HL-60 (cell line): ENCODE measurements around the gene RERE.

ENCODE experiments used
- DNase-seq, 2 experiments: peaks; one replicate each; pipeline ENCODE4 v3.0.0-alpha.2; 2010 to 2020; ENCODE audit warnings: low read depth in 1 of 2, low spot score in 1 of 2
- H3K27ac ChIP-seq: fragments of 250-450 bp; sonication (Bioruptor Pico); replicated peaks from 2 replicates; pipeline ENCODE4 v1.5.1; 2020; ENCODE audit warnings: mild to moderate bottlenecking, moderate library complexity
- H3K27me3 ChIP-seq: fragments of 250-450 bp; sonication (Bioruptor Pico); 2 replicates; pipeline ENCODE4 v1.5.1; 2021; ENCODE audit warnings: mild to moderate bottlenecking, moderate library complexity; ENCODE audit not compliant: insufficient read depth, poor library complexity, severe bottlenecking
- H3K4me3 ChIP-seq: replicated peaks from 2 replicates; pipeline ENCODE4 v1.5.1; 2011; ENCODE audit warnings: mild to moderate bottlenecking, control low read depth, low read length; ENCODE audit not compliant: insufficient read depth
- CTCF ChIP-seq: IDR thresholded peaks from one replicate; pipeline ENCODE4 v1.5.1; 2011; ENCODE audit warnings: low read length, control low read depth, inconsistent platforms; ENCODE audit not compliant: insufficient read depth
- GABPA ChIP-seq: IDR thresholded peaks from 2 replicates; pipeline ENCODE4 v1.6.1; 2012; ENCODE audit warnings: low read depth
- POLR2AphosphoS5 ChIP-seq: IDR thresholded peaks from 2 replicates; pipeline ENCODE4 v1.6.1; 2012; ENCODE audit warnings: low read depth
- SPI1 ChIP-seq: IDR thresholded peaks from 2 replicates; pipeline ENCODE4 v1.6.1; 2012; ENCODE audit warnings: low read depth, mild to moderate bottlenecking, borderline replicate concordance
- TF ChIP-seq, protein P1 (sequence below): IDR thresholded peaks from 2 replicates; pipeline ENCODE4 v1.6.1; 2012; ENCODE audit warnings: low read depth; ENCODE audit not compliant: insufficient replicate concordance

RERE gene

DNA sequence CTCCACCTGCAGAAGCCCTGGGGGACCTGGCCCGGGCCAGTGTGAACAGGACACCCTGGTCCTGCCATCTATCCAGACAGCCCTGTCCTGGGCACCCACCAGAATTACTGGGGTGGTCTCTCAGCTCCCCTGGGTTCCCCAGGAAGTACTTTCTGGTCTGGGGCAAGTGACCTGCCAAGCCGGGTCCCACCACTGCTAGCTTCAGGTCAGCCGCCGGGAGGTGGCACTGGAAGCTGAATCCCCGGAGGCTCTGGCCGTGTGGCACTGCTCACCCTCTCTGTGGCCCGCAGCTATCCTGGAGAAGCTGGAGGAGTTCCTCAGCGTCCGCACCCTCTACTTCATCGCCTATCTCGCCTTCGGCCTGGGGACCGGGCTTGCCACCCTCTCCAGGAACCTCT is 478.2 kb downstream of the RERE start:
- Histone ChIP-seq H3K4me3 (no peak overlapping the region), H3K27me3 (no peaks in the 10 kb centered on the region), H3K27ac (no peak overlapping the region)
- TF ChIP-seq SPI1 (no peak), POLR2AphosphoS5 (no peak), CTCF (no peak), GABPA (no peak)
- TF ChIP-seq, protein P1, sequence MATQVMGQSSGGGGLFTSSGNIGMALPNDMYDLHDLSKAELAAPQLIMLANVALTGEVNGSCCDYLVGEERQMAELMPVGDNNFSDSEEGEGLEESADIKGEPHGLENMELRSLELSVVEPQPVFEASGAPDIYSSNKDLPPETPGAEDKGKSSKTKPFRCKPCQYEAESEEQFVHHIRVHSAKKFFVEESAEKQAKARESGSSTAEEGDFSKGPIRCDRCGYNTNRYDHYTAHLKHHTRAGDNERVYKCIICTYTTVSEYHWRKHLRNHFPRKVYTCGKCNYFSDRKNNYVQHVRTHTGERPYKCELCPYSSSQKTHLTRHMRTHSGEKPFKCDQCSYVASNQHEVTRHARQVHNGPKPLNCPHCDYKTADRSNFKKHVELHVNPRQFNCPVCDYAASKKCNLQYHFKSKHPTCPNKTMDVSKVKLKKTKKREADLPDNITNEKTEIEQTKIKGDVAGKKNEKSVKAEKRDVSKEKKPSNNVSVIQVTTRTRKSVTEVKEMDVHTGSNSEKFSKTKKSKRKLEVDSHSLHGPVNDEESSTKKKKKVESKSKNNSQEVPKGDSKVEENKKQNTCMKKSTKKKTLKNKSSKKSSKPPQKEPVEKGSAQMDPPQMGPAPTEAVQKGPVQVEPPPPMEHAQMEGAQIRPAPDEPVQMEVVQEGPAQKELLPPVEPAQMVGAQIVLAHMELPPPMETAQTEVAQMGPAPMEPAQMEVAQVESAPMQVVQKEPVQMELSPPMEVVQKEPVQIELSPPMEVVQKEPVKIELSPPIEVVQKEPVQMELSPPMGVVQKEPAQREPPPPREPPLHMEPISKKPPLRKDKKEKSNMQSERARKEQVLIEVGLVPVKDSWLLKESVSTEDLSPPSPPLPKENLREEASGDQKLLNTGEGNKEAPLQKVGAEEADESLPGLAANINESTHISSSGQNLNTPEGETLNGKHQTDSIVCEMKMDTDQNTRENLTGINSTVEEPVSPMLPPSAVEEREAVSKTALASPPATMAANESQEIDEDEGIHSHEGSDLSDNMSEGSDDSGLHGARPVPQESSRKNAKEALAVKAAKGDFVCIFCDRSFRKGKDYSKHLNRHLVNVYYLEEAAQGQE: no peak
- DNase-seq: no peak

DNA sequence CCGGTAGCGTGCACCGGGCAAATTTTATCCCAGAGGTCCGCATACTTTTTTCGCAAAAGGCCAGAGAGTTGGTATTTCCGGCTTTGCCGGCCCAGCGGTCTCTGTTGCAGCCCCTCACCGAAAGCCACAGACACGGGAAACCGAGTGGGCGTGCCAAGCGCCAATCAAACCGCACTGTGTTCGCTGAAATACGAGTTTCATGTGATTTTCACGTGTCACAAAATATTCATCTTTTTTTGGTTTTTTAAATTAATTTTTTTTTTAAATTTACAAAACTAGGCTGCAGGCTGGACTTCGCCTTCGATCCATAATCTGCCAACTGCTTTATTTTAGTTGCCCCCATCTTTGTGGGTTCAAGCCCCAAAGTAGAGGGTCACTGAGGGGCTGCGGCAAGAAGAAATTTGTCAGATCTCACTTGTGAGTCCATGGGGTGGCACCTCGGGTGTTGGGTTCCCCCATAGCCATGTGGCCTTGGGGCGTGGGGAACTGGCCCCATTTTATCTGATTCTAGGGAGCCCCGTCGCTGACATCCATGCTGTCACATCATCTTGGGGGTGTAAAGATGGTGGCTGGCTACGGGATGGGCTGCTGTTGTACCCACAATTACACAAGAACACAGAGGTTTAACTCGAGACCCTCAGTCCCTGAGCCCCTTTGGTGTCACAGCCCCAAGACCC is 478.8 kb downstream of the RERE start:
- Histone ChIP-seq H3K27me3 (no peaks in the 10 kb centered on the region), H3K4me3 (no peak overlapping the region), H3K27ac (no peak overlapping the region)
- TF ChIP-seq GABPA: no peak
- TF ChIP-seq CTCF: no peak
- DNase-seq: no peak

- no peak for DNase-seq
- Histone ChIP-seq H3K27ac (no peak overlapping the region), H3K27me3 (no peaks in the 10 kb centered on the region), H3K4me3 (no peak overlapping the region)
- no peak for TF ChIP-seq CTCF
- no peak for TF ChIP-seq SPI1
- TF ChIP-seq POLR2AphosphoS5: no peak
- TF ChIP-seq, protein P1: no peak
- no peak for TF ChIP-seq GABPA
Observed at GRCh38 chr1:8337776-8338525, 479.5 kb downstream of the RERE start.

DNA sequence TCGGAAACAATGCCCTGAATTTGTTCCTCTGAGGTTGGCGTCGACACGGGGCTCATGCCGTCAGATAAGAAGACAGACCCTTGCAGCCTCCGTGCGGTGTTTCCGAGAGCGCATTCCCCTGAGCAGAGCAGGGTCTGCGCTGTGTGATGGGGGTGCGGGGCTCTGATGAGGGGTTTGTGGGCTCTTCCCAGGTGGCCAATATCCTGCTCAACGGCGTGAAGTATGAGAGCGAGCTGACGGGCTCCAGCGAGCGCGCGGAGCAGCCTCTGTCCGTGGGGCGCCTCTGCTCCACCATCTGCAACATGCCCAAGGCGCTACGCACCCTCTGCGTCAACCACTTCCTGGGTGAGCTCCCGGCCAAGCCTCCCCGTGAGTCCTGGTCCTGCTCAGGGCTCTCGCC is 482.2 kb downstream of the RERE start:
- DNase-seq: no peak
- Histone ChIP-seq H3K27me3 (no peaks in the 10 kb centered on the region), H3K4me3 (no peak overlapping the region), H3K27ac (no peak overlapping the region)
- TF ChIP-seq, protein P1: no peak
- TF ChIP-seq CTCF (no peak), POLR2AphosphoS5 (no peak), GABPA (no peak), SPI1 (no peak)
